B cell (primary cell): ENCODE measurements around the gene DMXL1.

Source experiments
- CTCF ChIP-seq: fragments of 200-600 bp; IDR thresholded peaks from one replicate; pipeline ENCODE4 v1.8.0; 2022; ENCODE audit warnings: antibody characterized with exemption, mild to moderate bottlenecking
- EZH2 ChIP-seq: IDR thresholded peaks from 2 replicates; pipeline ENCODE4 v1.6.1; 2012; ENCODE audit warnings: borderline replicate concordance, low read depth, mild to moderate bottlenecking, moderate library complexity, low read length; ENCODE audit not compliant: insufficient read depth, poor library complexity, severe bottlenecking

DNA sequence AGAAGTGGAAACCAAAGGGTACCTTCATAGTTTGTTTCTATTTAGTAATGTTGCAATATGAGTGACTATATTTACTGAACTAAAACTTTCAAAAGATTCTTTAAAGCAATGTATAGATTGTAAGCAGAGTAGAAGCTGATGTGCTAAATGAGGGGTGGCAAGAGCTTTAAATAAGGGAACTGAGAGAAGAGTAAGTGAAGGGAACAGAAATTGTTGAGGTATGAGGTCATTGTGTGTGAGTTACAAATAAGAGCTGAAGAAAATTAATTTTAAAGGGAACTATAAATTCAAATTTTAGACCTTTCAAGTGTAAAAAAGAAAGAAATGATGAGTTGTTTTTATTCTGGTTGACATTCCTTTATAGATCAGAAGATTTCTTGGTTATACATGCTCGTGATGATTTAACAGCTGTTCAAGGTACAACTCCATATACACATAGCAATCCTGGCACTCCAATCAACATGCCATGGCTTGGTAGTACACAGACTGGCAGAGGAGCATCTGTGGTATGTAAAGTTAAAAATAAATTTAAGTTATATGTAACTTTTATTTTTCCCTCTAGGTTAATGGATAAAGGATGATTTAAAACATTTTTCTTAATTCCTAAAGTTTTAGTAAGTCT is 149.8 kb downstream of the DMXL1 start:
- TF ChIP-seq CTCF (no peak), EZH2 (no peak)
